SK-N-SH (cell line): ENCODE data around the gene BMP8A. TPM values are rescaled to one million over a fixed set of nuclear protein-coding genes. Genes with fewer than 3 reads are reported as not detected.
"Not testable (repeated sequence)": the region's sequence is repeated elsewhere in the genome, so short reads cannot be mapped to it uniquely, and the experiment has no call there.

Source experiments
- CTCF ChIA-PET: fragments of 300-600, 350-600 bp; formaldehyde crosslinking; extraction: SDS; loops from one replicate; lab custom pipeline; 2021; lab: Yijun Ruan, JAX
- POLR2A ChIA-PET: fragments of 350-600 bp; sonication (Branson Sonifier 250); formaldehyde crosslinking; extraction: SDS; loops from one replicate; lab custom pipeline; 2020; ENCODE audit warnings: antibody characterized with exemption, inconsistent platforms; lab: Yijun Ruan, JAX
- DNase-seq: peaks from one replicate; pipeline ENCODE4 v3.0.0; 2012
- H2AFZ ChIP-seq: fragments of 200-600 bp; sonication (generic); 2 replicates; pipeline ENCODE4 v1.8.1; 2016; ENCODE audit warnings: antibody characterized with exemption, mild to moderate bottlenecking, low read depth
- H3F3A ChIP-seq: fragments of 200-600 bp; sonication (generic); replicated peaks from 2 replicates; pipeline ENCODE3; 2016; ENCODE audit warnings: antibody characterized with exemption, mild to moderate bottlenecking; ENCODE audit not compliant: insufficient read depth
- H3K27ac ChIP-seq, 2 experiments: fragments of 200-500 bp in 1 of 2; fragments of 200-600 bp in 1 of 2; sonication (Bioruptor generic) in 1 of 2; sonication (generic), shearing (Covaris generic) in 1 of 2; 2 replicates each; pipeline versions ENCODE4 v1.5.1 to v1.6.1; 2014 to 2016; ENCODE audit warnings: low read depth in 2 of 2, inconsistent platforms in 1 of 2, low read length in 1 of 2, mild to moderate bottlenecking in 1 of 2, mixed read lengths in 1 of 2
- H3K27me3 ChIP-seq: fragments of 200-600 bp; sonication (generic), shearing (Covaris generic); 2 replicates; pipeline ENCODE4 v1.6.1; 2016; ENCODE audit warnings: mixed run types; ENCODE audit not compliant: insufficient read depth
- H3K36me3 ChIP-seq, 2 experiments: fragments of 200-500 bp in 1 of 2; fragments of 200-600 bp in 1 of 2; sonication (Bioruptor generic) in 1 of 2; sonication (generic) in 1 of 2; replicated peaks in 1 of 2; 2 replicates each; pipeline versions ENCODE3 to v1.5.1; 2014 to 2016; ENCODE audit warnings: low read length in 1 of 2, mild to moderate bottlenecking in 1 of 2; ENCODE audit not compliant: insufficient read depth in 2 of 2, control insufficient read depth in 1 of 2
- H3K4me1 ChIP-seq, 2 experiments: fragments of 200-500 bp in 1 of 2; fragments of 200-600 bp in 1 of 2; sonication (Bioruptor generic) in 1 of 2; sonication (generic), shearing (Covaris generic) in 1 of 2; 2 replicates each; pipeline versions ENCODE4 v1.5.1 to v1.6.1; 2014 to 2016; ENCODE audit warnings: low read depth in 1 of 2, low read length in 1 of 2, mixed run types in 1 of 2; ENCODE audit not compliant: insufficient read depth in 2 of 2, control insufficient read depth in 1 of 2
- H3K4me2 ChIP-seq: fragments of 200-600 bp; sonication (generic), shearing (Covaris generic); 2 replicates; pipeline ENCODE4 v1.6.1; 2017; ENCODE audit warnings: mixed run types
- H3K4me3 ChIP-seq, 2 experiments: fragments of 200-500 bp in 1 of 2; fragments of 200-600 bp in 1 of 2; sonication (Bioruptor generic) in 1 of 2; sonication (generic), shearing (Covaris generic) in 1 of 2; 2 replicates each; pipeline versions ENCODE4 v1.5.1 to v1.8.1; 2014 to 2016; ENCODE audit warnings: low read depth in 2 of 2, inconsistent platforms in 1 of 2, low read length in 1 of 2, mild to moderate bottlenecking in 1 of 2, mixed read lengths in 1 of 2, moderate library complexity in 1 of 2
- H3K79me2 ChIP-seq: fragments of 200-600 bp; sonication (generic); 2 replicates; pipeline ENCODE4 v1.8.1; 2017; ENCODE audit warnings: mild to moderate bottlenecking; ENCODE audit not compliant: insufficient read depth
- H3K9ac ChIP-seq: fragments of 200-600 bp; sonication (generic); 2 replicates; pipeline ENCODE4 v1.6.1; 2017; ENCODE audit warnings: mixed run types
- H3K9me2 ChIP-seq: fragments of 200-600 bp; sonication (generic); 2 replicates; pipeline ENCODE4 v1.6.1; 2017; ENCODE audit warnings: mixed run types
- H3K9me3 ChIP-seq: fragments of 200-600 bp; sonication (generic); 2 replicates; pipeline ENCODE4 v1.6.1; 2017; ENCODE audit warnings: mixed run types, mild to moderate bottlenecking, moderate library complexity
- H4K20me1 ChIP-seq: fragments of 200-600 bp; sonication (generic); 2 replicates; pipeline ENCODE4 v1.6.1; 2017; ENCODE audit warnings: mild to moderate bottlenecking, mixed run types; ENCODE audit not compliant: insufficient read depth
- ELF1 ChIP-seq: IDR thresholded peaks from 2 replicates; pipeline ENCODE4 v1.4.0; 2012
- EP300 ChIP-seq, 2 experiments: IDR thresholded peaks; 2 replicates each; pipeline versions ENCODE4 v1.4.0 to v1.6.1; 2012; ENCODE audit warnings: borderline replicate concordance in 1 of 2, low read depth in 1 of 2, low read length in 1 of 2
- FOXJ3 ChIP-seq: sonication (generic); formaldehyde crosslinking; IDR thresholded peaks from 2 replicates; pipeline ENCODE4 v1.5.1; 2020; ENCODE audit warnings: mild to moderate bottlenecking, missing genetic modification reagents
- FOXM1 ChIP-seq: IDR thresholded peaks from 2 replicates; pipeline ENCODE4 v1.4.0; 2012; ENCODE audit warnings: low read depth, mild to moderate bottlenecking
- GATA2 ChIP-seq: sonication (generic); formaldehyde crosslinking; IDR thresholded peaks from 2 replicates; pipeline ENCODE4 v1.5.0; 2020; ENCODE audit warnings: mild to moderate bottlenecking, missing genetic modification reagents
- JUND ChIP-seq: IDR thresholded peaks from 2 replicates; pipeline ENCODE4 v1.4.0; 2012
- MXI1 ChIP-seq: IDR thresholded peaks from 2 replicates; pipeline ENCODE4 v1.6.1; 2012; ENCODE audit warnings: mild to moderate bottlenecking, low read depth, low read length, improper control_type of control experiment
- NRF1 ChIP-seq: IDR thresholded peaks from 2 replicates; pipeline ENCODE4 v1.6.1; 2012; ENCODE audit warnings: low read depth, mild to moderate bottlenecking, low read length
- RCOR1 ChIP-seq: fragments of 150-350 bp; IDR thresholded peaks from 2 replicates; pipeline ENCODE4 v1.6.1; 2017; ENCODE audit warnings: antibody characterized with exemption, low read length
- TAF1 ChIP-seq: IDR thresholded peaks from 2 replicates; pipeline ENCODE4 v1.6.1; 2012; ENCODE audit warnings: low read depth, mild to moderate bottlenecking, low read length, moderate library complexity, borderline replicate concordance
- TCF12 ChIP-seq: IDR thresholded peaks from 2 replicates; pipeline ENCODE4 v1.4.0; 2012
- TEAD4 ChIP-seq: IDR thresholded peaks from 2 replicates; pipeline ENCODE4 v1.4.0; 2012; ENCODE audit warnings: mild to moderate bottlenecking, borderline replicate concordance; ENCODE audit not compliant: insufficient read depth
- YY1 ChIP-seq: IDR thresholded peaks from 2 replicates; pipeline ENCODE4 v1.4.0; 2012; ENCODE audit warnings: low read depth, mild to moderate bottlenecking
- WGBS: methylation state at CpG from one replicate; pipeline ENCODE4 v1.1.6; 2017; ENCODE audit warnings: low lambda C conversion rate; 5-methylcytosine and 5-hydroxymethylcytosine counted together
- polyA plus RNA-seq, 3 experiments: library from polyadenylated mRNA; depleted of rRNA; stranded (reverse); fragments of >200 nt; gene quantifications; 2 replicates each; pipeline ENCODE4 v1.2.3, GENCODE V29; 2012
- TF ChIP-seq, protein P1 (sequence below): fragments of 150-350 bp; IDR thresholded peaks from 2 replicates; pipeline ENCODE4 v1.6.1; 2016; ENCODE audit warnings: mild to moderate bottlenecking, low read depth, low read length
- TF ChIP-seq, protein P2 (sequence below): fragments of 150-350 bp; IDR thresholded peaks from 2 replicates; pipeline ENCODE4 v1.6.1; 2017; ENCODE audit warnings: antibody characterized with exemption, low read length, low read depth, borderline replicate concordance
- TF ChIP-seq, protein P3 (sequence below): IDR thresholded peaks from 2 replicates; pipeline ENCODE4; 2012
- TF ChIP-seq, protein P4 (sequence below): IDR thresholded peaks from 2 replicates; pipeline ENCODE4 v1.4.0; 2012; ENCODE audit warnings: low read depth, borderline replicate concordance

Gene BMP8A
- polyA plus RNA-seq, 1 of the 3 experiments (the other 2 are of a cell fraction) = 0.16 TPM

DNA sequence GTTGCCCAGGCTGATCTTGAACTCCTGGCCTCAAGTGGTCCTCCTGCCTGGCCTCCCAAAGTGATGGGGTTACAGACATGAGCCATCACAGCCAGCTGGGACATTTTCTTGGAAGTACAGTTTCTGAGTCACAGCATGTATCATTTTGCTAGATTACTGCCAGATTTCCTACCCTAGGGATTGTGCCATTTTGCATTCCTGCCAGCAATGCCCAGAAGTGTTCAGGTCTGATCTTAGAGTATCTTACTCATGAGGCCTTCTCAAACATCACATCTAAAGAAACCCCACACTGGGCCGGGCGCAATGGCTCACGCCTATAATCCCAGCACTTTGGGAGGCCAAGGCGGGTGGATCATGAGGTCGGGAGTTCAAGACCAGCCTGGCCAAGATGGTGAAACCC, 10.2 kb downstream of the BMP8A start (continued):
- TF ChIP-seq, protein P1, sequence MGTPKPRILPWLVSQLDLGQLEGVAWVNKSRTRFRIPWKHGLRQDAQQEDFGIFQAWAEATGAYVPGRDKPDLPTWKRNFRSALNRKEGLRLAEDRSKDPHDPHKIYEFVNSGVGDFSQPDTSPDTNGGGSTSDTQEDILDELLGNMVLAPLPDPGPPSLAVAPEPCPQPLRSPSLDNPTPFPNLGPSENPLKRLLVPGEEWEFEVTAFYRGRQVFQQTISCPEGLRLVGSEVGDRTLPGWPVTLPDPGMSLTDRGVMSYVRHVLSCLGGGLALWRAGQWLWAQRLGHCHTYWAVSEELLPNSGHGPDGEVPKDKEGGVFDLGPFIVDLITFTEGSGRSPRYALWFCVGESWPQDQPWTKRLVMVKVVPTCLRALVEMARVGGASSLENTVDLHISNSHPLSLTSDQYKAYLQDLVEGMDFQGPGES = no peak
- TF ChIP-seq TCF12 (peak; percentile 41; the same call in 1 of the 2 replicates), FOXJ3 (CRISPR knock-in tag) (no peak), TAF1 (no peak), RCOR1 (no peak), ELF1 (no peak)
- TF ChIP-seq, protein P2, sequence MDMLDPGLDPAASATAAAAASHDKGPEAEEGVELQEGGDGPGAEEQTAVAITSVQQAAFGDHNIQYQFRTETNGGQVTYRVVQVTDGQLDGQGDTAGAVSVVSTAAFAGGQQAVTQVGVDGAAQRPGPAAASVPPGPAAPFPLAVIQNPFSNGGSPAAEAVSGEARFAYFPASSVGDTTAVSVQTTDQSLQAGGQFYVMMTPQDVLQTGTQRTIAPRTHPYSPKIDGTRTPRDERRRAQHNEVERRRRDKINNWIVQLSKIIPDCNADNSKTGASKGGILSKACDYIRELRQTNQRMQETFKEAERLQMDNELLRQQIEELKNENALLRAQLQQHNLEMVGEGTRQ = no peak
- TF ChIP-seq, all 33 proteins: peak for 4

DNA sequence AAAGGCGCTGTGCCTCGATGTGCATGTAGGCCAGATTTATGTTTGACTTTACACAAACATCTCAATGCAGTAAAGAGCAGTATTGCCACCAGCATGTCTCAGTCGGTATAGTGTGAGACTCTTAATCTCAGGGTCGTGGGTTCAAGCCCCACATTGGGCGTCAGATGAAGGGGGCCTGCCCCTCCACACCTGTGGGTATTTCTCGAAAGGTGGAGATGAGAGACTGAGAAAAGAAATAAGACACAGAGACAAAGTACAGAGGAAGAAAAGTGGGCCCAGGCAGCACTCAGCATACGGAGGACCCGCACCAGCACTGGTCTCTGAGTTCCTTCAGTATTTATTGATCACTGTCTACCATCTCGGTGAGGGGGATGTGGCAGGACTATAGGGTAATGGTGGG, 13.0 kb downstream of the BMP8A start:
- H3K4me1 ChIP-seq, H3K9me3 ChIP-seq, H3K4me2 ChIP-seq, H3K36me3 ChIP-seq, H3K27ac ChIP-seq, H3F3A ChIP-seq, H3K9ac ChIP-seq, H3K4me3 ChIP-seq, H3K9me2 ChIP-seq, H2AFZ ChIP-seq, H3K79me2 ChIP-seq, H3K27me3 ChIP-seq, DNase-seq, POLR2A ChIA-PET, CTCF ChIA-PET, H4K20me1 ChIP-seq: not testable (repeated sequence)
- WGBS = 70% methylated on average over 9 of the region's 9 CpGs

DNA sequence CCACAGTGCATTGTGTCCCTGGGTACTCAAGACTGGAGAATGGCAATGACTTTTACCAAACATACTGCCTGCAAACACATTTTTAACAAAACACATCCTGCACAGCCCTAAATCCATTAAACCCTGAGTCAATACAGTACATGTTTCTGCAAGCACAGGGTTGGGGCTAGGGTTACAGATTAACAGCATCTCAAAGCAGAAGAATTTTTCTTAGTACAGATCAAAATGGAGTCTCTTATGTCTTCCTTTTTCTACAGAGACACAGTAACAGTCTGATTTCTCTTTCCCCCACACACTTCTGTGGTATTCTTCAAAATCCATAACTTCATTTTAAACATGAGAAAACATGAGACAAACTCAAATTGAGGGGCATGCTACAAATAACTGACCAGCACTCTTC, 13.9 kb downstream of the BMP8A start:
- POLR2A ChIA-PET = no interaction called here
- Histone ChIP-seq H3K9ac (no peak overlapping the region), H2AFZ (no peak overlapping the region), H3K4me3 (no peak overlapping the region), H3K27me3 (no peaks in the 10 kb centered on the region; the same call in 1 of the 2 replicates), H3K9me2 (no peaks in the 10 kb centered on the region), H3K79me2 (no peaks in the 10 kb centered on the region), H3K9me3 (no peaks in the 10 kb centered on the region), H3K27ac (no peak overlapping the region), H3K36me3 (no peaks in the 10 kb centered on the region), H3F3A (no peaks in the 10 kb centered on the region), H3K4me2 (no peak overlapping the region), H4K20me1 (no peaks in the 10 kb centered on the region), H3K4me1 (no peaks in the 10 kb centered on the region)
- TF ChIP-seq TEAD4 (no peak), YY1 (no peak), MXI1 (no peak), FOXM1 (no peak), JUND (no peak), EP300 (IDR thresholded peaks at IDR 0.05; ENCODE audit: borderline replicate concordance in 1 of 2, low read depth in 1 of 2, low read length in 1 of 2) (no peak), GATA2 (no peak), RCOR1 (no peak), NRF1 (no peak)
- TF ChIP-seq, protein P3, sequence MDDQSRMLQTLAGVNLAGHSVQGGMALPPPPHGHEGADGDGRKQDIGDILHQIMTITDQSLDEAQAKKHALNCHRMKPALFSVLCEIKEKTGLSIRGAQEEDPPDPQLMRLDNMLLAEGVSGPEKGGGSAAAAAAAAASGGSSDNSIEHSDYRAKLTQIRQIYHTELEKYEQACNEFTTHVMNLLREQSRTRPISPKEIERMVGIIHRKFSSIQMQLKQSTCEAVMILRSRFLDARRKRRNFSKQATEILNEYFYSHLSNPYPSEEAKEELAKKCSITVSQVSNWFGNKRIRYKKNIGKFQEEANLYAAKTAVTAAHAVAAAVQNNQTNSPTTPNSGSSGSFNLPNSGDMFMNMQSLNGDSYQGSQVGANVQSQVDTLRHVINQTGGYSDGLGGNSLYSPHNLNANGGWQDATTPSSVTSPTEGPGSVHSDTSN = no peak
- TF ChIP-seq, protein P4, sequence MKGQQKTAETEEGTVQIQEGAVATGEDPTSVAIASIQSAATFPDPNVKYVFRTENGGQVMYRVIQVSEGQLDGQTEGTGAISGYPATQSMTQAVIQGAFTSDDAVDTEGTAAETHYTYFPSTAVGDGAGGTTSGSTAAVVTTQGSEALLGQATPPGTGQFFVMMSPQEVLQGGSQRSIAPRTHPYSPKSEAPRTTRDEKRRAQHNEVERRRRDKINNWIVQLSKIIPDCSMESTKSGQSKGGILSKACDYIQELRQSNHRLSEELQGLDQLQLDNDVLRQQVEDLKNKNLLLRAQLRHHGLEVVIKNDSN = no peak
- DNase-seq = no peak
- CTCF ChIA-PET = no interaction called here
